ENCODE data around the gene ZNF627.
"Not testable (repeated sequence)": the region's sequence is repeated elsewhere in the genome, so short reads cannot be mapped to it uniquely, and the experiment has no call there.

GRCh38 chr19:11564082-11564807, 33.0 kb upstream of the ZNF627 start:
- not testable (repeated sequence) for TF ChIP-seq CTCF, POLR2A (IDR thresholded peaks at IDR 0.05)
